ENCODE data around the gene CUL7. TPM values are rescaled to one million over a fixed set of nuclear protein-coding genes. Genes with fewer than 3 reads are reported as not detected.

CUL7 gene
- total RNA-seq, 1 experiment from 2014 or later: 20.8 TPM

DNA sequence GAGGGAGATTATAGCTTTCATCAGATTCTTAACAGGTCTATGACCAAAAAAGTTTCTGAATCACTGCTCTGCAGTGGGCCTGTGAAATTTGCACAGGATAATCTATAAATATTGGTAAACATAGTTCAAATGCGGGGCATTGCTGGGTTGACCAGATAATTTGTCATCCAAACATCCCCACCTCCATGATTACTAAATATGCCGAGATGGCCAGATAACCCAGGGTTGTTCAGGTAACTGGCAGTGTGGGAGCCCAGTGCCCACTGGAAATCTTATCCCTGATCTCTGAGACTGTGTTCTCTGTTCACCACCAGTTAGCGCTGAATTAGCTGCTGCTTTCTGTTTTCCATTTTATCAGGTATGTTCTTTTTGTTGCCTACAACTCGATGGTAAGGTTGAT lies 43.9 kb upstream of the CUL7 start:
- no peaks in the 10 kb centered on the region for H3K27me3 Mint-ChIP-seq (ENCODE audit: low read depth)
- ATAC-seq: no peak
- TF ChIP-seq ZNF219 (CRISPR knock-in tag; IDR thresholded peaks at IDR 0.05; ENCODE audit: borderline replicate concordance) (no peak), MLX (CRISPR knock-in tag; IDR thresholded peaks at IDR 0.05) (no peak), OVOL2 (CRISPR knock-in tag; IDR thresholded peaks at IDR 0.05; ENCODE audit: borderline replicate concordance) (no peak)
- TF ChIP-seq, protein P1, sequence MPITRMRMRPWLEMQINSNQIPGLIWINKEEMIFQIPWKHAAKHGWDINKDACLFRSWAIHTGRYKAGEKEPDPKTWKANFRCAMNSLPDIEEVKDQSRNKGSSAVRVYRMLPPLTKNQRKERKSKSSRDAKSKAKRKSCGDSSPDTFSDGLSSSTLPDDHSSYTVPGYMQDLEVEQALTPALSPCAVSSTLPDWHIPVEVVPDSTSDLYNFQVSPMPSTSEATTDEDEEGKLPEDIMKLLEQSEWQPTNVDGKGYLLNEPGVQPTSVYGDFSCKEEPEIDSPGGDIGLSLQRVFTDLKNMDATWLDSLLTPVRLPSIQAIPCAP (CRISPR knock-in tag; IDR thresholded peaks at IDR 0.05): no peak
- no peaks in the 10 kb centered on the region for H3K9me3 Mint-ChIP-seq
- ChIA-PET CTCF (interaction anchor here (1.3 to 2.0 kb wide), 2 partner anchors 15 to 46 kb away, joined by 4 to 11 read pairs; no protein-coding TSS in a partner anchor), POLR2A (interaction anchor here (1.1 to 2.0 kb wide), 3 partner anchors 21 to 43 kb away, joined by 3 to 10 read pairs (median 4); partner anchors contain the start of genes CUL7 and PTK7)
- peak overlapping the region; percentile 97 for H3K27ac Mint-ChIP-seq
- H3K4me1 Mint-ChIP-seq: peaks cover 59% of the 10 kb centered on the region
- no peak overlapping the region for H3K4me3 Mint-ChIP-seq
- no peak for DNase-seq (ENCODE audit: low spot score)
- no peaks in the 10 kb centered on the region for H3K36me3 Mint-ChIP-seq

- ChIA-PET CTCF (interaction anchor here (0.6 to 2.0 kb wide), 7 partner anchors 16 to 132 kb away, joined by 3 to 11 read pairs (median 4); partner anchors contain the start of genes DNPH1 and PTK7), POLR2A (interaction anchor here (0.9 to 2.0 kb wide), 5 partner anchors 10 to 43 kb away, joined by 3 to 10 read pairs (median 4); partner anchors contain the start of genes CUL7, KLC4, MRPL2 and PTK7)
- TF ChIP-seq GRHL2 (CRISPR knock-in tag; IDR thresholded peaks at IDR 0.05; ENCODE audit: insufficient replicate concordance, severe bottlenecking): no peak
- TF ChIP-seq, protein P2, sequence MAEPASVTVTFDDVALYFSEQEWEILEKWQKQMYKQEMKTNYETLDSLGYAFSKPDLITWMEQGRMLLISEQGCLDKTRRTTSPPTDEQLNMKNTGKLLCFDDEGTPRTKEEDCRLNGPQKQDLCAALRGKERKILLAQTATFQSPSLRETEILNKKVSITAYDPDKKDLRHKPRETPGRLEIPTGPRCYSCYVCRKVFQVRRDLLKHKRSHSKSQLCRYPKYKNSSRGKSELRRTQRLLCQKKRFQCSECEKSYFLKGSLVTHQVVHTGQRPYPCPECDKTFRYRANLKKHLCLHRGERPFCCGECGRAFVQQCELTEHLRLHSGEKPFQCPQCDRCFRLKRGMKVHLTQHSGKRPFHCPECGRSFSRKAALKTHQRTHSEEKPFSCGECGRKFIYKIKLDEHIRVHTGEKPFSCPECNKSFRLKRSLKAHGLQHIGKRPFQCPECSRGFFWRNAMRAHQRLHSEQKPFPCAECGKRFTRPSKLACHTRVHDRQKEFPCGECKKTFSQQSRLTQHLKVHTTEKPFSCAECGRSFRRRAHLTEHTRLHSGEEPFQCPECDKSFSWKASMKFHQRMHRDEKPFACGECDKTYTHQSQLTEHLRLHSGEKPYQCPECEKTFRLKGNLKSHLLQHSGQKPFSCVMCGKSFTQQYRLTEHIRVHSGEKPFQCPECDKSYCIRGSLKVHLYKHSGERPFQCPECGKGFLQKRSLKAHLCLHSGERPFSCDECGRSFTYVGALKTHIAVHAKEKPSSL (CRISPR knock-in tag; conservative IDR thresholded peaks at IDR 0.05): no peak
- TF ChIP-seq TCF7 (CRISPR knock-in tag; IDR thresholded peaks at IDR 0.05; ENCODE audit: low read depth): no peak
- no peak for TF ChIP-seq TP53 (CRISPR knock-in tag; IDR thresholded peaks at IDR 0.05)
- TF ChIP-seq, protein P3, sequence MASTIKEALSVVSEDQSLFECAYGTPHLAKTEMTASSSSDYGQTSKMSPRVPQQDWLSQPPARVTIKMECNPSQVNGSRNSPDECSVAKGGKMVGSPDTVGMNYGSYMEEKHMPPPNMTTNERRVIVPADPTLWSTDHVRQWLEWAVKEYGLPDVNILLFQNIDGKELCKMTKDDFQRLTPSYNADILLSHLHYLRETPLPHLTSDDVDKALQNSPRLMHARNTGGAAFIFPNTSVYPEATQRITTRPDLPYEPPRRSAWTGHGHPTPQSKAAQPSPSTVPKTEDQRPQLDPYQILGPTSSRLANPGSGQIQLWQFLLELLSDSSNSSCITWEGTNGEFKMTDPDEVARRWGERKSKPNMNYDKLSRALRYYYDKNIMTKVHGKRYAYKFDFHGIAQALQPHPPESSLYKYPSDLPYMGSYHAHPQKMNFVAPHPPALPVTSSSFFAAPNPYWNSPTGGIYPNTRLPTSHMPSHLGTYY (CRISPR knock-in tag; IDR thresholded peaks at IDR 0.05): no peak
- no peak for TF ChIP-seq GTF2I (CRISPR knock-in tag; conservative IDR thresholded peaks at IDR 0.05)
- no peak for TF ChIP-seq CDX4 (CRISPR knock-in tag; IDR thresholded peaks at IDR 0.05; ENCODE audit: borderline replicate concordance)
- no peak for TF ChIP-seq NFATC4 (CRISPR knock-in tag; IDR thresholded peaks at IDR 0.05)
- no peak for TF ChIP-seq SMAD4 (CRISPR knock-in tag; IDR thresholded peaks at IDR 0.05)
- Mint-ChIP-seq H3K4me1 (peaks cover 63% of the 10 kb centered on the region), H3K27me3 (ENCODE audit: low read depth) (no peaks in the 10 kb centered on the region), H3K9me3 (no peaks in the 10 kb centered on the region), H3K36me3 (no peaks in the 10 kb centered on the region), H3K27ac (peak overlapping the region; percentile 97), H3K4me3 (peak overlapping the region; percentile 10; the same call in 1 of the 2 replicates)
- ATAC-seq (peak; percentile 6; the same call in 1 of the 2 replicates), DNase-seq (ENCODE audit: low spot score) (no peak)
These were observed 43.4 kb upstream of the CUL7 start for GRCh38 chr6:43097098-43097489.

DNA sequence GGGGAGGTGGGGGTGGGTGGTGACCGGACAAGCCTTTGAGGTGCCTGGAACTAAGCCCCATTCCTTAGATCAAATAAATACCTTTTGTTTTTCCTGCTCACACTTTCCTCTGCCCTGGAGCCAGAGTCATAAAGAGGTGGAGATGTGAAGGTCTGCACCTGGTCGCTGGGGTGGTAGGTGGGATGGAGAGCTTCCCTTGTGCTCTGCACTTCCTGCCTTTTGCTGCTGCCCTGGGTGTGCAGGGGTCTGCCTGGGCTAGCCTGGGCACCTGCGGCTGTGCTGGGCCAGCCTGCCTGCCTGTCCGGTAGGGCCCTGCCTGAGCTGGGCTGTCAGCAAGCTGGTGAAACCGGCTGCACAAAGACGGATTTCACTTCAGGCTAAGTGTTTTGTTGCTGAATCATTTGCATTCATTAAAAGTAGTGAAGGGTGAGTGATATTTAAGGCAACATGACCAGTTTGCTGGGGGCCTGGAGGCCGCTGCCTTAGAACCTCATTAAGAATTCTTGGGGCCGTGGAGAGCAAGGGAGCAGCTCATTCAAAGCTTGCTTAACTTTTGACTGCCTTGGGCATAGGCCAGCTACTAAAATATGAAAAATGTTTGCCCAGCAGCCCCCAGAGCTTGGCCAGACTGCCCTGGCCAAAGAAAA lies 42.9 kb upstream of the CUL7 start:
- ChIA-PET POLR2A (interaction anchor here (0.8 to 2.0 kb wide), 6 partner anchors 11 to 43 kb away, joined by 3 to 10 read pairs (median 4); partner anchors contain the start of genes CUL7, KLC4, MRPL2 and PTK7), CTCF (interaction anchor here (0.6 to 2.0 kb wide), 9 partner anchors 13 to 132 kb away, joined by 3 to 11 read pairs (median 4); partner anchors contain the start of genes DNPH1 and PTK7)
- Mint-ChIP-seq H3K4me3 (peak overlapping the region; percentile 10), H3K4me1 (peaks cover 64% of the 10 kb centered on the region), H3K27ac (peak overlapping the region; percentile 97), H3K36me3 (no peaks in the 10 kb centered on the region), H3K9me3 (no peaks in the 10 kb centered on the region), H3K27me3 (ENCODE audit: low read depth) (no peaks in the 10 kb centered on the region)
- no peak for TF ChIP-seq TEAD4 (CRISPR knock-in tag; IDR thresholded peaks at IDR 0.05)
- TF ChIP-seq SOX15 (CRISPR knock-in tag; IDR thresholded peaks at IDR 0.05): no peak
- TF ChIP-seq CDX4 (CRISPR knock-in tag; IDR thresholded peaks at IDR 0.05; ENCODE audit: borderline replicate concordance): no peak
- TF ChIP-seq SP1 (CRISPR knock-in tag; conservative IDR thresholded peaks at IDR 0.05): no peak
- peak; percentile 92 for TF ChIP-seq ZNF121 (CRISPR knock-in tag; IDR thresholded peaks at IDR 0.05)
- TF ChIP-seq, protein P4, sequence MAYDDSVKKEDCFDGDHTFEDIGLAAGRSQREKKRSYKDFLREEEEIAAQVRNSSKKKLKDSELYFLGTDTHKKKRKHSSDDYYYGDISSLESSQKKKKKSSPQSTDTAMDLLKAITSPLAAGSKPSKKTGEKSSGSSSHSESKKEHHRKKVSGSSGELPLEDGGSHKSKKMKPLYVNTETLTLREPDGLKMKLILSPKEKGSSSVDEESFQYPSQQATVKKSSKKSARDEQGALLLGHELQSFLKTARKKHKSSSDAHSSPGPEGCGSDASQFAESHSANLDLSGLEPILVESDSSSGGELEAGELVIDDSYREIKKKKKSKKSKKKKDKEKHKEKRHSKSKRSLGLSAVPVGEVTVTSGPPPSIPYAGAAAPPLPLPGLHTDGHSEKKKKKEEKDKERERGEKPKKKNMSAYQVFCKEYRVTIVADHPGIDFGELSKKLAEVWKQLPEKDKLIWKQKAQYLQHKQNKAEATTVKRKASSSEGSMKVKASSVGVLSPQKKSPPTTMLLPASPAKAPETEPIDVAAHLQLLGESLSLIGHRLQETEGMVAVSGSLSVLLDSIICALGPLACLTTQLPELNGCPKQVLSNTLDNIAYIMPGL (CRISPR knock-in tag; IDR thresholded peaks at IDR 0.05): no peak
- DNase-seq (ENCODE audit: low spot score) (peak; percentile 51), ATAC-seq (peak; percentile 81)
